GM11168 (cell line): ENCODE data around the gene PAN3.
"Not testable (repeated sequence)": the region's sequence is repeated elsewhere in the genome, so short reads cannot be mapped to it uniquely, and the experiment has no call there.

Experiments used
- in situ Hi-C: fragments of 300-500 bp; cut with MboI; formaldehyde crosslinking; loops from one replicate; pipeline ENCODE4 v1.12.0; 2022; ENCODE audit warnings: low sequenced_read_pairs; ENCODE audit not compliant: unreplicated experiment

PAN3 gene

GRCh38 chr13:28136916-28137315 is 1.4 kb upstream of the PAN3 start:
- in situ Hi-C loops = no loop called here

GRCh38 chr13:28137596-28137995 is 749 bp upstream of the PAN3 start:
- in situ Hi-C loops = no loop called here

GRCh38 chr13:28138756-28139470 is 568 bp downstream of the PAN3 start:
- in situ Hi-C loops = no loop called here

- in situ Hi-C loops = no loop called here
Observed at GRCh38 chr13:28140433-28141125, 2.2 kb downstream of the PAN3 start.

- in situ Hi-C loops = not testable (repeated sequence)
Observed at GRCh38 chr13:28141542-28141941, 3.2 kb downstream of the PAN3 start.

GRCh38 chr13:28145049-28145448 is 6.7 kb downstream of the PAN3 start:
- in situ Hi-C loops = no loop called here

GRCh38 chr13:28147495-28147894 is 9.2 kb downstream of the PAN3 start:
- in situ Hi-C loops = no loop called here

GRCh38 chr13:28159057-28159456 is 20.7 kb downstream of the PAN3 start:
- in situ Hi-C loops = no loop called here

- in situ Hi-C loops = no loop called here
Observed at GRCh38 chr13:28161370-28161769, 23.0 kb downstream of the PAN3 start.

- in situ Hi-C loops = no loop called here
Observed at GRCh38 chr13:28163587-28163986, 25.2 kb downstream of the PAN3 start.

GRCh38 chr13:28166257-28166656 is 27.9 kb downstream of the PAN3 start:
- in situ Hi-C loops = no loop called here

GRCh38 chr13:28171266-28171665 is 32.9 kb downstream of the PAN3 start:
- in situ Hi-C loops = no loop called here

- in situ Hi-C loops = no loop called here
Observed at GRCh38 chr13:28172947-28173346, 34.6 kb downstream of the PAN3 start.

GRCh38 chr13:28173793-28174192 is 35.4 kb downstream of the PAN3 start:
- in situ Hi-C loops = no loop called here

GRCh38 chr13:28177327-28177726 is 39.0 kb downstream of the PAN3 start:
- in situ Hi-C loops = no loop called here

GRCh38 chr13:28177877-28178276 is 39.5 kb downstream of the PAN3 start:
- in situ Hi-C loops = no loop called here

- in situ Hi-C loops = no loop called here
Observed at GRCh38 chr13:28179974-28180373, 41.6 kb downstream of the PAN3 start.

GRCh38 chr13:28181413-28181812 is 43.1 kb downstream of the PAN3 start:
- in situ Hi-C loops = no loop called here

- in situ Hi-C loops = no loop called here
Observed at GRCh38 chr13:28185256-28185655, 46.9 kb downstream of the PAN3 start.

- in situ Hi-C loops = no loop called here
Observed at GRCh38 chr13:28199089-28199488, 60.7 kb downstream of the PAN3 start.

- in situ Hi-C loops = no loop called here
Observed at GRCh38 chr13:28204043-28204442, 65.7 kb downstream of the PAN3 start.
